Measurements from ENCODE around the gene BTG3.

The BTG3 gene

DNA sequence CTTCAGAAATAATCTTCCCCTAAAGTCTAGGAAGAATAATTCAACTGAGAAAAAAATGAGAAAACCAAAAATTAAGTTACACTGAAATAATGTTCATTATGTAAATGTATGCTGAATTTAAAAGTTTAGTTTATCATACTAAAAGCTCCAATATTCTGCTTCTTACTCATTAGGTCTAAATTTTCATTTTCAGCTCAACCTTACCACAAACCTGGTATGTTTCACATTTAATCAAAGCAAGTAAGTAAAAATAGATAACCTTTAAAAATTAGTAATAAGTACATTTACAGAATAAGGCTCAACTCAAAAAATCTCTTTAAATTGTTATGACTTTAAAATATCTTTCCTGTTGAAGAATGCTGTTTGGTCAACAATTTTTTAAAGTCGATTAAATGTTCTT, 15.0 kb downstream of the BTG3 start:
- Histone ChIP-seq H3K9me2 (replicated peaks; ENCODE audit: low read depth, low read length) (no peaks in the 10 kb centered on the region), H3K79me2 (ENCODE audit: insufficient read depth, low read length) (peaks cover 44% of the 10 kb centered on the region), H3K9ac (ENCODE audit: low read depth, low read length, poor library complexity, severe bottlenecking) (no peak overlapping the region), H3K9me3 (ENCODE audit: insufficient read depth, low read depth, low read length) (no peaks in the 10 kb centered on the region), H3K36me3 (ENCODE audit: insufficient read depth, low read length) (peaks cover 92% of the 10 kb centered on the region), H3K4me2 (ENCODE audit: low read depth, low read length, poor library complexity, severe bottlenecking) (no peak overlapping the region), H3F3A (ENCODE audit: low read depth) (no peaks in the 10 kb centered on the region), H3K27me3 (ENCODE audit: insufficient read depth, low read length, poor library complexity, severe bottlenecking) (no peaks in the 10 kb centered on the region), H3K4me1 (ENCODE audit: insufficient read depth, low read length, poor library complexity, severe bottlenecking) (peaks cover 12% of the 10 kb centered on the region), H2AFZ (ENCODE audit: low read length) (no peak overlapping the region), H4K20me1 (ENCODE audit: insufficient read depth, low read length, poor library complexity, severe bottlenecking) (peaks cover 42% of the 10 kb centered on the region), H3K4me3 (ENCODE audit: low read length, poor library complexity, severe bottlenecking) (no peak overlapping the region)
- TF ChIP-seq, protein P1, sequence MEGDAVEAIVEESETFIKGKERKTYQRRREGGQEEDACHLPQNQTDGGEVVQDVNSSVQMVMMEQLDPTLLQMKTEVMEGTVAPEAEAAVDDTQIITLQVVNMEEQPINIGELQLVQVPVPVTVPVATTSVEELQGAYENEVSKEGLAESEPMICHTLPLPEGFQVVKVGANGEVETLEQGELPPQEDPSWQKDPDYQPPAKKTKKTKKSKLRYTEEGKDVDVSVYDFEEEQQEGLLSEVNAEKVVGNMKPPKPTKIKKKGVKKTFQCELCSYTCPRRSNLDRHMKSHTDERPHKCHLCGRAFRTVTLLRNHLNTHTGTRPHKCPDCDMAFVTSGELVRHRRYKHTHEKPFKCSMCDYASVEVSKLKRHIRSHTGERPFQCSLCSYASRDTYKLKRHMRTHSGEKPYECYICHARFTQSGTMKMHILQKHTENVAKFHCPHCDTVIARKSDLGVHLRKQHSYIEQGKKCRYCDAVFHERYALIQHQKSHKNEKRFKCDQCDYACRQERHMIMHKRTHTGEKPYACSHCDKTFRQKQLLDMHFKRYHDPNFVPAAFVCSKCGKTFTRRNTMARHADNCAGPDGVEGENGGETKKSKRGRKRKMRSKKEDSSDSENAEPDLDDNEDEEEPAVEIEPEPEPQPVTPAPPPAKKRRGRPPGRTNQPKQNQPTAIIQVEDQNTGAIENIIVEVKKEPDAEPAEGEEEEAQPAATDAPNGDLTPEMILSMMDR (conservative IDR thresholded peaks at IDR 0.05; ENCODE audit: low read length) = no peak
- TF ChIP-seq EZH2phosphoT487 (IDR thresholded peaks at IDR 0.05; ENCODE audit: borderline replicate concordance) = no peak

DNA sequence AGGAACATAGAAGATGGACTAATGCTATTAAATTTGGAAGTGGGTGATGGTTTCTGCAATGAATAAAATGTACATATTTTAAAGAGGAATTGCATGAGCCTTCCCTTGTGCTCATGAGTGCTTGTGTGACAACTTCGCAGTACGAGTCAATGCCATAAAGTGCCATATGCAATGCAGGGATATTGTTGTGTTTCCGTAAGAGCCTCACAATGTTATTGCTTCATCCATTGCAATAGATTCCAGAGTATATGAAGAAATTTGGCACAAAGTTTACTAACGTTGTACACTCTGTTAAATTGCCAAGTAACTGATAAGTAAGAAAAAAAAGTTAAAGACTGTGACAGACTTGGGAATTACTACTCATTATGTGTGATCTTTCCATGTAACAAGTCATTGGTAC, 22.3 kb downstream of the BTG3 start:
- Histone ChIP-seq H3K9me2 (replicated peaks; ENCODE audit: low read depth, low read length) (no peaks in the 10 kb centered on the region), H3K4me2 (ENCODE audit: low read depth, low read length, poor library complexity, severe bottlenecking) (no peak overlapping the region), H3K27me3 (ENCODE audit: insufficient read depth, low read length, poor library complexity, severe bottlenecking) (no peaks in the 10 kb centered on the region), H3K9me3 (ENCODE audit: insufficient read depth, low read depth, low read length) (no peaks in the 10 kb centered on the region), H4K20me1 (ENCODE audit: insufficient read depth, low read length, poor library complexity, severe bottlenecking) (peaks cover 9% of the 10 kb centered on the region), H3F3A (ENCODE audit: low read depth) (no peaks in the 10 kb centered on the region), H2AFZ (ENCODE audit: low read length) (no peak overlapping the region), H3K4me1 (ENCODE audit: insufficient read depth, low read length, poor library complexity, severe bottlenecking) (no peaks in the 10 kb centered on the region), H3K9ac (ENCODE audit: low read depth, low read length, poor library complexity, severe bottlenecking) (no peak overlapping the region), H3K79me2 (ENCODE audit: insufficient read depth, low read length) (no peaks in the 10 kb centered on the region), H3K4me3 (ENCODE audit: low read length, poor library complexity, severe bottlenecking) (no peak overlapping the region), H3K36me3 (ENCODE audit: insufficient read depth, low read length) (peaks cover 38% of the 10 kb centered on the region)
- TF ChIP-seq, protein P1 (conservative IDR thresholded peaks at IDR 0.05; ENCODE audit: low read length) = no peak
- no peak for TF ChIP-seq EZH2phosphoT487 (IDR thresholded peaks at IDR 0.05; ENCODE audit: borderline replicate concordance)

GRCh38 chr21:17585875-17586450, 26.7 kb downstream of the BTG3 start:
- Histone ChIP-seq H4K20me1 (ENCODE audit: insufficient read depth, low read length, poor library complexity, severe bottlenecking) (no peaks in the 10 kb centered on the region), H3K9me3 (ENCODE audit: insufficient read depth, low read depth, low read length) (no peaks in the 10 kb centered on the region), H3K4me2 (ENCODE audit: low read depth, low read length, poor library complexity, severe bottlenecking) (no peak overlapping the region), H3K9ac (ENCODE audit: low read depth, low read length, poor library complexity, severe bottlenecking) (no peak overlapping the region), H3K36me3 (ENCODE audit: insufficient read depth, low read length) (no peaks in the 10 kb centered on the region), H2AFZ (ENCODE audit: low read length) (no peak overlapping the region), H3K9me2 (replicated peaks; ENCODE audit: low read depth, low read length) (no peaks in the 10 kb centered on the region), H3K4me3 (ENCODE audit: low read length, poor library complexity, severe bottlenecking) (no peak overlapping the region), H3F3A (ENCODE audit: low read depth) (no peaks in the 10 kb centered on the region), H3K4me1 (ENCODE audit: insufficient read depth, low read length, poor library complexity, severe bottlenecking) (no peaks in the 10 kb centered on the region), H3K79me2 (ENCODE audit: insufficient read depth, low read length) (no peaks in the 10 kb centered on the region), H3K27me3 (ENCODE audit: insufficient read depth, low read length, poor library complexity, severe bottlenecking) (no peaks in the 10 kb centered on the region)
- TF ChIP-seq, protein P1 (conservative IDR thresholded peaks at IDR 0.05; ENCODE audit: low read length) = peak; percentile 74
- TF ChIP-seq EZH2phosphoT487 (IDR thresholded peaks at IDR 0.05; ENCODE audit: borderline replicate concordance) = no peak

All from Loucy (cell line).